ENCODE measurements around the gene CAMSAP2.
"Not testable (repeated sequence)": the region's sequence is repeated elsewhere in the genome, so short reads cannot be mapped to it uniquely, and the experiment has no call there.

CAMSAP2 gene

GRCh38 chr1:200784576-200784975 lies 45.9 kb downstream of the CAMSAP2 start:
- DNase-seq (ENCODE audit: low read depth in 3 of 3), result no peak

GRCh38 chr1:200786788-200787187 lies 48.1 kb downstream of the CAMSAP2 start:
- DNase-seq (ENCODE audit: low read depth in 3 of 3), result no peak

- DNase-seq (ENCODE audit: low read depth in 3 of 3), result no peak
These were observed 49.2 kb downstream of the CAMSAP2 start for GRCh38 chr1:200787896-200788387.

GRCh38 chr1:200791012-200791411 lies 52.3 kb downstream of the CAMSAP2 start:
- not testable (repeated sequence) for DNase-seq (ENCODE audit: low read depth in 3 of 3)

GRCh38 chr1:200793677-200794076 lies 55.0 kb downstream of the CAMSAP2 start:
- DNase-seq (ENCODE audit: low read depth in 3 of 3), result no peak

GRCh38 chr1:200794506-200795065 lies 55.9 kb downstream of the CAMSAP2 start:
- no peak for DNase-seq (ENCODE audit: low read depth in 3 of 3)

GRCh38 chr1:200795156-200795555 lies 56.5 kb downstream of the CAMSAP2 start:
- no peak for DNase-seq (ENCODE audit: low read depth in 3 of 3)

- no peak for DNase-seq (ENCODE audit: low read depth in 3 of 3)
These were observed 63.3 kb downstream of the CAMSAP2 start for GRCh38 chr1:200802042-200802441.

GRCh38 chr1:200802865-200803512 lies 64.3 kb downstream of the CAMSAP2 start:
- DNase-seq (ENCODE audit: low read depth in 3 of 3), result peak; percentile 45 to 69 (median 49)

GRCh38 chr1:200805719-200806118 lies 67.0 kb downstream of the CAMSAP2 start:
- no peak for DNase-seq (ENCODE audit: low read depth in 3 of 3)

GRCh38 chr1:200808846-200809245 lies 70.2 kb downstream of the CAMSAP2 start:
- no peak for DNase-seq (ENCODE audit: low read depth in 3 of 3)

- DNase-seq (ENCODE audit: low read depth in 3 of 3), result no peak
These were observed 73.0 kb downstream of the CAMSAP2 start for GRCh38 chr1:200811704-200812103.

GRCh38 chr1:200816624-200817224 lies 78.0 kb downstream of the CAMSAP2 start:
- not testable (repeated sequence) for DNase-seq (ENCODE audit: low read depth in 3 of 3)

GRCh38 chr1:200818248-200818647 lies 79.6 kb downstream of the CAMSAP2 start:
- no peak for DNase-seq (ENCODE audit: low read depth in 3 of 3)

GRCh38 chr1:200819726-200820125 lies 81.0 kb downstream of the CAMSAP2 start:
- DNase-seq (ENCODE audit: low read depth in 3 of 3), result no peak

GRCh38 chr1:200831091-200831490 lies 92.4 kb downstream of the CAMSAP2 start:
- DNase-seq (ENCODE audit: low read depth in 3 of 3), result no peak

- no peak for DNase-seq (ENCODE audit: low read depth in 3 of 3)
These were observed 95.7 kb downstream of the CAMSAP2 start for GRCh38 chr1:200834383-200834782.

- DNase-seq (ENCODE audit: low read depth in 3 of 3), result no peak
These were observed 97.5 kb downstream of the CAMSAP2 start for GRCh38 chr1:200836213-200836612.

- DNase-seq (ENCODE audit: low read depth in 3 of 3), result no peak
These were observed 99.4 kb downstream of the CAMSAP2 start for GRCh38 chr1:200837931-200838571.

- DNase-seq (ENCODE audit: low read depth in 3 of 3), result no peak
These were observed 100.2 kb downstream of the CAMSAP2 start for GRCh38 chr1:200838676-200839445.

- DNase-seq (ENCODE audit: low read depth in 3 of 3), result no peak
These were observed 106.7 kb downstream of the CAMSAP2 start for GRCh38 chr1:200845360-200845759.

GRCh38 chr1:200846398-200846797 lies 107.7 kb downstream of the CAMSAP2 start:
- DNase-seq (ENCODE audit: low read depth in 3 of 3), result no peak

All from stimulated activated CD4-positive, alpha-beta T cell treated with anti-CD3 and anti-CD28 coated beads, TNF-alpha, amount 100 ng/mL, for 24 hours (primary cell).